Sigmoid colon (tissue), 7 donors: ENCODE data around the gene NID1. TPM values are rescaled to one million over a fixed set of nuclear protein-coding genes. Genes with fewer than 3 reads are reported as not detected.
"Not testable (repeated sequence)": the region's sequence is repeated elsewhere in the genome, so short reads cannot be mapped to it uniquely, and the experiment has no call there.

Source experiments
- DNase-seq: peaks from one replicate; pipeline ENCODE4 v3.0.0-alpha.2; 2019
- H3K27ac ChIP-seq, 4 donors: fragments of 200-600 bp; sonication (generic); one replicate each; pipeline ENCODE4 v1.5.1; 2016 to 2019; ENCODE audit warnings: mild to moderate bottlenecking in 1 of 4
- H3K27me3 ChIP-seq, 3 donors: fragments of 200-600 bp; sonication (generic); one replicate each; pipeline ENCODE4 v1.5.1; 2019; ENCODE audit warnings: mild to moderate bottlenecking in 1 of 3
- H3K36me3 ChIP-seq, 4 donors: fragments of 200-600 bp; sonication (generic); one replicate each; pipeline ENCODE4 v1.5.1; 2016 to 2019
- H3K4me1 ChIP-seq, 4 donors: fragments of 200-600 bp; sonication (generic); one replicate each; pipeline ENCODE4 v1.5.1; 2017 to 2019
- H3K4me3 ChIP-seq, 4 donors: fragments of 200-600 bp; sonication (generic); one replicate each; pipeline ENCODE4 v1.5.1; 2017 to 2019; ENCODE audit warnings: mild to moderate bottlenecking in 2 of 4, moderate library complexity in 1 of 4
- H3K9me3 ChIP-seq, 4 donors: fragments of 200-600 bp in 3 of 4; sonication (generic) in 3 of 4; one replicate each; pipeline versions ENCODE4 v1.5.1 to v1.6.1; 2013 to 2019
- EP300 ChIP-seq, 4 donors: sonication (generic); formaldehyde crosslinking; IDR thresholded peaks; one replicate each; pipeline ENCODE4 v1.6.1; 2017; ENCODE audit warnings: antibody characterized with exemption in 4 of 4
- POLR2A ChIP-seq, 2 donors: fragments of 450-650 bp; IDR thresholded peaks; one replicate each; pipeline ENCODE4 v1.6.1; 2016; ENCODE audit warnings: antibody characterized with exemption in 2 of 2, mild to moderate bottlenecking in 2 of 2, moderate library complexity in 2 of 2
- POLR2AphosphoS5 ChIP-seq, 4 donors: sonication (generic); formaldehyde crosslinking; IDR thresholded peaks; one replicate each; pipeline ENCODE4 v1.6.1; 2017; ENCODE audit warnings: antibody characterized with exemption in 4 of 4
- WGBS, 2 donors: extraction: QIAGEN DNeasy Blood & Tissue Kit; methylation state at CpG; one replicate each; pipeline ENCODE4 v1.1.7; 2013; 5-methylcytosine and 5-hydroxymethylcytosine counted together
- intact Hi-C: fragments of 100-400 bp; cut with DNase I; formaldehyde crosslinking; loops from one replicate; pipeline ENCODE4 v1.15.1; 2023
- polyA plus RNA-seq, 3 donors: library from polyadenylated mRNA; stranded (reverse); fragments of 200-250 nt; gene quantifications; one replicate each; pipeline ENCODE4 v1.2.3, GENCODE V29; 2013
- total RNA-seq, 4 donors: library from RNA; depleted of rRNA; stranded (reverse); fragments of >200 nt; gene quantifications; one replicate each; pipeline ENCODE4 v1.1.0, GENCODE V29; 2016
- TF ChIP-seq, protein P1 (sequence below), 4 experiments: fragments of 450-650 bp in 3 of 4; fragments of 200-600 bp in 1 of 4; IDR thresholded peaks; one replicate each; pipeline ENCODE4 v1.5.1; 2016 to 2019; ENCODE audit warnings: antibody characterized with exemption in 4 of 4, mild to moderate bottlenecking in 3 of 4, moderate library complexity in 2 of 4
- donor health status: healthy with polysubstance abuse.
- donor health status: Bipolar disorder and iron deficiency.
- donor health status: healthy.

NID1 gene
- total and polyA plus RNA-seq, 7 donors, result 3.9 to 242 (median 136) TPM

DNA sequence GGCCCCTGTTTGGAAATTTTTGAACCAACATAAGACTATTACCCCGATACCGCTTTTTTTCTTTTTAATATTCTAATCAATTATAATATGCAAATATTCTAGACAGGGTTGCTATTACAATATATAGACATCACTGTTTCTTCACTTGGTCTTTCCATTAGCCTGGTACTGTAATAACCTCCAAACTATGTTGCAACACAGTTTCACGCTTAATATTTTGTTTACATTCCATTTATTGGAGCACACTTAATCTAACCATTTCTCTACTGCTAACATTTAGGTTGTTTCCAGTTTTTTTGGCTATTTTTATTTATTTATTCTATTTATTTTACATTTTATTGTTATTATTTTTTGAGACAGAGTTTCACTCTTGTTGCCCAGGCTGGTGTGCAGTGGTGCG, 17.6 kb upstream of the NID1 start:
- Histone ChIP-seq H3K27me3 (no peaks in the 10 kb centered on the region), H3K9me3 (no peaks in the 10 kb centered on the region), H3K4me3 (no peak overlapping the region), H3K4me1 (peaks cover 0 to 5% (median 0%) of the 10 kb centered on the region in 4 donors), H3K36me3 (no peaks in the 10 kb centered on the region), H3K27ac (no peak overlapping the region)
- WGBS, 2 donors, result 65 to 85% methylated on average over 4 of the region's 4 CpGs
- no peak for DNase-seq
- TF ChIP-seq, protein P1, sequence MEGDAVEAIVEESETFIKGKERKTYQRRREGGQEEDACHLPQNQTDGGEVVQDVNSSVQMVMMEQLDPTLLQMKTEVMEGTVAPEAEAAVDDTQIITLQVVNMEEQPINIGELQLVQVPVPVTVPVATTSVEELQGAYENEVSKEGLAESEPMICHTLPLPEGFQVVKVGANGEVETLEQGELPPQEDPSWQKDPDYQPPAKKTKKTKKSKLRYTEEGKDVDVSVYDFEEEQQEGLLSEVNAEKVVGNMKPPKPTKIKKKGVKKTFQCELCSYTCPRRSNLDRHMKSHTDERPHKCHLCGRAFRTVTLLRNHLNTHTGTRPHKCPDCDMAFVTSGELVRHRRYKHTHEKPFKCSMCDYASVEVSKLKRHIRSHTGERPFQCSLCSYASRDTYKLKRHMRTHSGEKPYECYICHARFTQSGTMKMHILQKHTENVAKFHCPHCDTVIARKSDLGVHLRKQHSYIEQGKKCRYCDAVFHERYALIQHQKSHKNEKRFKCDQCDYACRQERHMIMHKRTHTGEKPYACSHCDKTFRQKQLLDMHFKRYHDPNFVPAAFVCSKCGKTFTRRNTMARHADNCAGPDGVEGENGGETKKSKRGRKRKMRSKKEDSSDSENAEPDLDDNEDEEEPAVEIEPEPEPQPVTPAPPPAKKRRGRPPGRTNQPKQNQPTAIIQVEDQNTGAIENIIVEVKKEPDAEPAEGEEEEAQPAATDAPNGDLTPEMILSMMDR (IDR thresholded peaks at IDR 0.05), result no peak
- TF ChIP-seq EP300 (IDR thresholded peaks at IDR 0.05) (no peak), POLR2AphosphoS5 (IDR thresholded peaks at IDR 0.05) (no peak), POLR2A (IDR thresholded peaks at IDR 0.05) (no peak)
- intact Hi-C loops, result no loop called here

DNA sequence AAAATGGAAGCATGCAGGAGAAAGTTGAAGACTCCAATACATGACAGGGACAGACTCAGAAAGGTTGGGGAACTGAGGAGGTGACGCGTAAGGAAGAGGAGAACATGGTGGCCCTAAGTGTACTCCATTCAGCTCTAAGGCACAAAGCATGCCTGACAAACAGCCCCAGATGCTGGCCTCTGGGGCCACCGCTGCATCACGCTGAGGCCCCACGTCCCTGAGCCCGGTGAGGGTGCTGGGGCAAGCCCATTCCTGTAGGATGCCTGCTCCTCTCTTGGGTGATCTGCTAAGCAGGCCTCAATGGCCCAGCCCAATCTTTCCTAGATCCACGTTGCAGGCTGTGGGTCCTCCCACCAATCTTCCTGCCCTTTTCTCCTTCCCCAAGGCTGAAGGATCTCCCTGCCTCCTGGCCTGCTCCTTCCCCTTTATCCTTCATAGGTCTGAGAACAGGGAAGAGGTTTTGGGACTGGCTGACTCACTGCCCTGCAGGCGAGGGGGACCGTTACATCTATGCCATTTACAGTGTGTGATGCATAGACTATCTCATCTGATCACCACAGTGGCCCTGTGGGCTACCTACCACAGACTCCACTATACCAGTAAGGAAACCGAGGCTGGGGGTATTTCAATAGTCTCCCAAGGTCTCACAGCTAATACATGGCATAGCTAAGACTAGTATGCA, 16.8 kb upstream of the NID1 start:
- peaks cover 0 to 5% (median 0%) of the 10 kb centered on the region in 4 donors for H3K4me1 ChIP-seq
- WGBS, 2 donors, result 89 to 91% methylated on average over 10 of the region's 10 CpGs
- no peak overlapping the region for H3K27ac ChIP-seq
- H3K9me3 ChIP-seq, result no peaks in the 10 kb centered on the region
- DNase-seq, result no peak
- intact Hi-C loops, result no loop called here
- H3K27me3 ChIP-seq, result no peaks in the 10 kb centered on the region
- H3K4me3 ChIP-seq, result no peak overlapping the region
- TF ChIP-seq POLR2AphosphoS5 (IDR thresholded peaks at IDR 0.05), result no peak
- no peak for TF ChIP-seq EP300 (IDR thresholded peaks at IDR 0.05)
- TF ChIP-seq, protein P1 (IDR thresholded peaks at IDR 0.05), result no peak
- no peak for TF ChIP-seq POLR2A (IDR thresholded peaks at IDR 0.05)
- no peaks in the 10 kb centered on the region for H3K36me3 ChIP-seq

DNA sequence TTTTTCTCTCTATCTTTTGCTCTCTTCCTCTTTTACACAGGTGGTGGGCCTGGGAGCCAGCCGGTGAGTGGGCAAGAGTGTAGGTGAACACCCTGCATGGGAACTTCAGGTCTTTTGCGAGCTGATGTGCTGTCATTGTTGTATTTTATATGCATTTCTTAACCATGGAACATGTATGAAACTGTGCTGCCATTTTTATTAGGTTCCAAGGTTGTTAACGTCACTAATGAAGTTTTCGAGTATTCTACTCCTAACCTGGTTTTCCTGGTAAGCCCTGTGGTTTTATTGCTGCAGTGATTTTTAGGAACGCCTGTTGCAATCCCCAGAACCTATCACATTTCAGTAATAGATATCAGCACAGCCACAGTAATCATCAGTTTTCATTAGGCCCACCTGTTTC, 14.8 kb upstream of the NID1 start:
- 87 to 90% methylated on average over 5 of the region's 5 CpGs for WGBS, 2 donors
- Histone ChIP-seq H3K27me3 (no peaks in the 10 kb centered on the region), H3K27ac (no peak overlapping the region), H3K9me3 (no peaks in the 10 kb centered on the region), H3K4me3 (no peak overlapping the region), H3K36me3 (no peaks in the 10 kb centered on the region), H3K4me1 (peaks cover 0 to 5% (median 0%) of the 10 kb centered on the region in 4 donors)
- intact Hi-C loops, result no loop called here
- TF ChIP-seq POLR2AphosphoS5 (IDR thresholded peaks at IDR 0.05), result no peak
- TF ChIP-seq EP300 (IDR thresholded peaks at IDR 0.05), result no peak
- TF ChIP-seq, protein P1 (IDR thresholded peaks at IDR 0.05), result no peak
- no peak for DNase-seq

DNA sequence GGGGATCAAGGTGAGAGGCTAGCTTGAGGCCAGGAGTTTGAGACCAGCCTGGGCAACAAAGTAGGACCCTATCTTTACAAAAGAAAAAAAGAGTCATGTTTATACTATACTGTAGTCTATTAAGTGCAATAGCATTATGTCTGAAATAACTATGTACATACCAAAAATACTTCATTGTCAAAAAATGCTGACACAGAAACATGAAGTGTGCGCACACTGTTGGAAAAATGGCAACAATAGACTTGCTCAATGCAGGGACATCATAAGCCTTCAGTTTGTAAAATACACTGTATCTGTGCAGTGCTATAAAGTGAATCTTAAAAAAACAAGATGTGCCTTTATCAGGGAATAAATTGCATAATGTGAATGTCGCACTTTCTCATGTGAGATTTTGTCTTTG, 14.1 kb upstream of the NID1 start:
- no peaks in the 10 kb centered on the region for H3K36me3 ChIP-seq
- WGBS, 2 donors, result 95% methylated on average over 2 of the region's 2 CpGs
- no peaks in the 10 kb centered on the region for H3K9me3 ChIP-seq
- no peak overlapping the region for H3K4me3 ChIP-seq
- TF ChIP-seq POLR2A (IDR thresholded peaks at IDR 0.05) (no peak), EP300 (IDR thresholded peaks at IDR 0.05) (no peak), POLR2AphosphoS5 (IDR thresholded peaks at IDR 0.05) (no peak)
- TF ChIP-seq, protein P1 (IDR thresholded peaks at IDR 0.05), result no peak
- no peaks in the 10 kb centered on the region for H3K27me3 ChIP-seq
- H3K27ac ChIP-seq, result no peak overlapping the region
- no peak for DNase-seq
- H3K4me1 ChIP-seq, result peaks cover 0 to 5% (median 0%) of the 10 kb centered on the region in 4 donors
- intact Hi-C loops, result no loop called here

DNA sequence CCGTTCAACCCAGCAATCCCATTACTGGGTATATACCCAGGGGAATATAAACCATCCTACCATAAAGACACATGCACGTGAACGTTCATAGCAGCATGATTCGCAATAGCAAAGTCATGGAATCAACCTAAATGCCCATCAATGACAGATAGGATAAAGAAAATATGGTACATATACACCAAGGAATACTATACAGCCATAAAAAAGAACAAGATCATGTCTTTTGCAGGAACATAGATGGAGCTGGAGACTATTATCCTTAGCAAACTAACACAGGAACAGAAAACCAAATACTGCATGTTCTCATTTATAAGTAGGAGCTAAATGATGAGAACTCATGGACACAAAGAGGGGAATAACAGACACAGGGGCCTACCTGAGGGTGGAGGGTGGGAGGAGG, 13.2 kb upstream of the NID1 start:
- H3K4me1 ChIP-seq, H3K4me3 ChIP-seq, H3K27me3 ChIP-seq, H3K27ac ChIP-seq, intact Hi-C loops, H3K9me3 ChIP-seq, DNase-seq, H3K36me3 ChIP-seq: not testable (repeated sequence)
- 94 to 98% methylated on average over 4 of the region's 4 CpGs for WGBS, 2 donors
